ENCODE results near the gene KIF27.
"Not testable (repeated sequence)": the region's sequence is repeated elsewhere in the genome, so short reads cannot be mapped to it uniquely, and the experiment has no call there.

KIF27 gene

DNA sequence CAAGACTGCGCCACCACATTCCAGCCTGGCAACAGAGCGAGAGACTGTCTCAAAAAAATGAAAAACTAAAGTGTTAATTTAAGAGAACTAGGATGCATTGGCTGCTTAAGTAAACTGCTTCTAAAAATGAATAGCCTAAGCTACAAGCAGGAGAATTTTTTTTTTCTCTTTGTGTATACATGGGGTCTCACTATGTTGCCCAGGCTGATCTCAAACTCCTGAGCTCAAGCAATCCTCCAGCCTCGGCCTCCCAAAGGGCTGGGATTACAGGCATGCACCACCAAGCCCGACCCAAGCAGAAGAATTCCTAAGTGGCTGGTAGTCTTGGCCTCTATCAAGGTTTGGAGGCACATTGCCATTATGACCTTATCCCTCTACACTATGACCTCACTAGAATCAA, 106.1 kb downstream of the KIF27 start:
- DNase-seq (ENCODE audit: low read depth), result not testable (repeated sequence)

DNA sequence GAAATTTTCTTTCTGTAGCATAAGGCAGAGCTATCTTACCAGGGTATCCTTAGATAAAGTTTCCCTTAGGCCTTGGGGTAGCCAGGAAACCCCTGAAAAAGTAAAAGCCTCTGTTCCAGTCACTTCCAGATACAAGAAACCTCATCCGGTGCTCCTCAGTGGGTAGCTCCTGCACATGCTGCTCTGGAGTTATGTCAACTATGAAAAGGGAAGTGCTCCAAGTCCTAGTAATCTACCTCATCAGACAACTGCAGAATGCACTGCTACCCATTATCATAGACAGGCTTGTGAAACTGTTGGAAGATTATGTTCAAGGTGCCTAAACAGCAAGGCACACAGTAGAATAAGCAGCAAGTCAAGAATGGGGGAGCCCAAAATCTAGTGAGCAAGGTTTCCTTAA, 112.0 kb downstream of the KIF27 start:
- DNase-seq (ENCODE audit: low read depth), result not testable (repeated sequence)

GRCh38 chr9:83804454-83804853, 116.8 kb downstream of the KIF27 start:
- not testable (repeated sequence) for DNase-seq (ENCODE audit: low read depth)

DNA sequence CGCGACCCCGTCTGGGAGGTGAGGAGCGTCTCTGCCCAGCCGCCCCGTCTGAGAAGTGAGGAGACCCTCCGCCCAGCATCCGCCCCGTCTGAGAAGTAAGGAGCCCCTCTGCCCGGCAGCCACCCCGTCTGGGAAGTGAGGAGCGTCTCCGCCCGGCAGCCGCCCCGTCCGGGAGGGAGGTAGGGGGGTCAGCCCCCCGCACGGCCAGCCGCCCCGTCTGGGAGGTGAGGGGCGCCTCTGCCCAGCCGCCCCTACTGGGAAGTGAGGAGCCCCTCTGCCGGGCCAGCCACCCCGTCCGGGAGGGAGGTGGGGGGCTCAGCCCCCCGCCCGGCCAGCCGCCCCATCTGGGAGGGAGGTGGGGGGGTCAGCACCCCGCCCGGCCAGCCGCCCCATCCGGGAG, 117.3 kb downstream of the KIF27 start:
- DNase-seq (ENCODE audit: low read depth), result not testable (repeated sequence)

- no peak for DNase-seq (ENCODE audit: low read depth)
Observed at GRCh38 chr9:83800236-83801033, 120.8 kb downstream of the KIF27 start.

DNA sequence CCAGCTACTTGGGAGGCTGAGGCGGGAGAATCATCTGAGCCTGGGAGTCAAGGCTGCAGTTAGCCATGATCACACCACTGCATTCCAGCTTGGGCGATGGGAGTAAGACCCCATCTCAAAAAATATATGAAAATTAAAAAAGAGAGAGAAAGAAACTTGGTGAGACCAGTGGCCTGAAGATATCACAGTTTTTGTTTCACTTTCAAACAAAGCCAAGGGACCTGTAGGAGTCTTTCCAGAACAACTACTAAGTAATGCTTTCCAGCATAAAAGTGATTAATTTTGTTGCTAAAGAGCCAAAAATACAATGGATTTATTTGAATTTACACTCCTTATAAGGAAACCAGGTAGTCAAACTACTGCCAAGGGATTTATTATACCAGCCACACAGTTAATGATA, 127.2 kb downstream of the KIF27 start:
- no peak for DNase-seq (ENCODE audit: low read depth)

DNA sequence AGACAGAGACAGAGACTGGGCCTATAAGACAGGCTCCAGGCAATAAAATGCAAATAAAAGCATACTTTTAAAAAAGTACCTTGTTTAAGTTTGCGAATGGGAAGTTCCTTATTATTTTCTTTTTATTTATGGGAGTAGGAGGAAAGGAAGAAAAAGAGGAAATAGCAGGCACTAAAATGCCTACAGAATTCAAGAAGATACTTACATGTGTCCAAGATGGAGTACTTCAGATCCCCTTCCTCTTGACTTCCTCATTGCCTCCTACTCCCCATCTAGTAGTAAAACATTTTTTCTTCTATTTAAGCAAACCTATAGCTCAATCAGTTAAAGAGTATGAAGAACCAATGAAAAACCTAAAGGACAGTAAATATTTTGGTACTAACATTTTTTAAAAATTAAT, 128.5 kb downstream of the KIF27 start:
- no peak for DNase-seq (ENCODE audit: low read depth)
